ENCODE results near the gene DISP3.

The DISP3 gene

DNA sequence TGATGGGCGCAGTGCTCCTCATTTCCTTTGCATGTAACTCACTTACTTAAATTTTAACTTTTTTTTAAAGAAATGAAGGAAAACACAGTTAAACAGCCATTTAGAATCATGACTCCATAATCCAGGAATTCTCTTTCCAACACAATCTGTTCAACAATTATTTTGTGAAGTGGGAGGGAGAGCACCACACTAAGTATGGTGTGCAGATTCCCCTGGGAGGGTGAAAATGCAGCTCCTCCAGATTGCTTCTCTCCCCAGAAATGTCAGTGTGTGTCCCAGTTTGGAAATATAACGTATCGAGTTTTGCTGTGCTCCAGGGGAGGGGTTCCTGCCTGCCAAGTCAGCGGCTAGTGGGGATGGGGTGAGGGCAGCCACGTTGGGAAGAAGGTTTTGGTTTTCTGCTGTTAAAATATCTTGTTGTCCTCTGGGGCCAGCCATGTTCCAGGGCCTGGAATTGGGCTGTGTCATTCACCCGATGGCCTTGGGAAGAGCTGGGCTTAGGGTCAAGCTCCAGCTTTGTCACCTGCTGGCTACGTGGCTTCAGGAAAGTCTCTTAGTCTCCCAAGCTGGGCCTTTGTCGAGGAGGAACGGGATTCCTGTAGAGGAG, 17.3 kb upstream of the DISP3 start:
- no peak for DNase-seq (ENCODE audit: low read depth)
- TF ChIP-seq, protein P1, sequence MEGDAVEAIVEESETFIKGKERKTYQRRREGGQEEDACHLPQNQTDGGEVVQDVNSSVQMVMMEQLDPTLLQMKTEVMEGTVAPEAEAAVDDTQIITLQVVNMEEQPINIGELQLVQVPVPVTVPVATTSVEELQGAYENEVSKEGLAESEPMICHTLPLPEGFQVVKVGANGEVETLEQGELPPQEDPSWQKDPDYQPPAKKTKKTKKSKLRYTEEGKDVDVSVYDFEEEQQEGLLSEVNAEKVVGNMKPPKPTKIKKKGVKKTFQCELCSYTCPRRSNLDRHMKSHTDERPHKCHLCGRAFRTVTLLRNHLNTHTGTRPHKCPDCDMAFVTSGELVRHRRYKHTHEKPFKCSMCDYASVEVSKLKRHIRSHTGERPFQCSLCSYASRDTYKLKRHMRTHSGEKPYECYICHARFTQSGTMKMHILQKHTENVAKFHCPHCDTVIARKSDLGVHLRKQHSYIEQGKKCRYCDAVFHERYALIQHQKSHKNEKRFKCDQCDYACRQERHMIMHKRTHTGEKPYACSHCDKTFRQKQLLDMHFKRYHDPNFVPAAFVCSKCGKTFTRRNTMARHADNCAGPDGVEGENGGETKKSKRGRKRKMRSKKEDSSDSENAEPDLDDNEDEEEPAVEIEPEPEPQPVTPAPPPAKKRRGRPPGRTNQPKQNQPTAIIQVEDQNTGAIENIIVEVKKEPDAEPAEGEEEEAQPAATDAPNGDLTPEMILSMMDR (IDR thresholded peaks at IDR 0.05; ENCODE audit: low read depth, low read length), result no peak
- TF ChIP-seq MYC (IDR thresholded peaks at IDR 0.05; ENCODE audit: low read depth, low read length) (no peak), MAX (IDR thresholded peaks at IDR 0.05; ENCODE audit: low read depth, low read length) (no peak), POLR2A (IDR thresholded peaks at IDR 0.05; ENCODE audit: extremely low read depth, insufficient read length) (no peak)
- H3K4me3 ChIP-seq (ENCODE audit: low read depth, low read length), result no peak overlapping the region

GRCh38 chr1:11462224-11462923, 16.6 kb upstream of the DISP3 start:
- no peak for DNase-seq (ENCODE audit: low read depth)
- no peak for TF ChIP-seq MYC (IDR thresholded peaks at IDR 0.05; ENCODE audit: low read depth, low read length)
- TF ChIP-seq, protein P1 (IDR thresholded peaks at IDR 0.05; ENCODE audit: low read depth, low read length), result no peak
- no peak for TF ChIP-seq POLR2A (IDR thresholded peaks at IDR 0.05; ENCODE audit: extremely low read depth, insufficient read length)
- TF ChIP-seq MAX (IDR thresholded peaks at IDR 0.05; ENCODE audit: low read depth, low read length), result no peak
- H3K4me3 ChIP-seq (ENCODE audit: low read depth, low read length), result no peak overlapping the region

DNA sequence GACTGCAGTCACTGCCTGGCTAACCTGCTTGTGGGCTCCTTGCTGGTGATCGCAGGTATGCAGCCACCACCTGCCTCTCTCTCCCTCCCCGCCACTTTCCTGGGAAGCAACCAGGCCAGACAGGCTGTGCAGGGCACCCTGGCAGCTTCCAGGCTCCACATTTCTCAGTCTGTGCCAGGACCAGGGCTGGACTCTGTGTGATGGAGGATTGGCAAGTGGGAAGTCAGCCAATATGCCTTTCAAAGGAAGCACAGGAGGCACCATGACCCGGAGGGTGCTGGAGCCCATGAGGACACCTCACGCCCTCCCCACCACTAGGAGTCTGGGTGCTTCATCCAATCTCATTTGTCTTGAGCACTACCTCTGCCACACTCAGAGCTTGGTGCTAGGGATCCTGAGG, 15.8 kb upstream of the DISP3 start:
- TF ChIP-seq, protein P1 (IDR thresholded peaks at IDR 0.05; ENCODE audit: low read depth, low read length), result no peak
- TF ChIP-seq MAX (IDR thresholded peaks at IDR 0.05; ENCODE audit: low read depth, low read length) (no peak), MYC (IDR thresholded peaks at IDR 0.05; ENCODE audit: low read depth, low read length) (no peak), POLR2A (IDR thresholded peaks at IDR 0.05; ENCODE audit: extremely low read depth, insufficient read length) (no peak)
- H3K4me3 ChIP-seq (ENCODE audit: low read depth, low read length), result no peak overlapping the region
- no peak for DNase-seq (ENCODE audit: low read depth)

DNA sequence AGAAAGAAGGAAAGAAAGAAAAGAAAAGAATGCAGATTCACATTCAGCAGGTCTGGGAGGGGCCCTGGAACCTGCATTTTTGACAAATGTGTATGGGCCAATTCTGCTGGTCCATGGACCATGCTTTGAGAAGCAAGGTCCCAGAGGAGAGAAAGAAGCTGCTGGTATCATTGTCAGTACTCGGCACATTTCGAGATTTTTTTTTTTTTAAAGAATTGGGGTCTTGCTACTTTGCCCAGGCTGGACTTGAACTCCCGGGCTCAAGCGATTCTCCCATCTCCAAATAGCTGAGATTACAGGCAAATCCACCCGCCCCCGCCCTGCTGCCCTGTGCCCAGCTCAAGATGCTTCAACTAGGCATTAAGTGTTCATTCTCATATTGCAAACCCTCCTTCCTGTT, 13.6 kb upstream of the DISP3 start:
- DNase-seq (ENCODE audit: low read depth), result no peak
- H3K4me3 ChIP-seq (ENCODE audit: low read depth, low read length), result no peak overlapping the region
- TF ChIP-seq MAX (IDR thresholded peaks at IDR 0.05; ENCODE audit: low read depth, low read length) (no peak), POLR2A (IDR thresholded peaks at IDR 0.05; ENCODE audit: extremely low read depth, insufficient read length) (no peak), MYC (IDR thresholded peaks at IDR 0.05; ENCODE audit: low read depth, low read length) (no peak)
- TF ChIP-seq, protein P1 (IDR thresholded peaks at IDR 0.05; ENCODE audit: low read depth, low read length), result no peak

- no peak for TF ChIP-seq MAX (IDR thresholded peaks at IDR 0.05; ENCODE audit: low read depth, low read length)
- TF ChIP-seq POLR2A (IDR thresholded peaks at IDR 0.05; ENCODE audit: extremely low read depth, insufficient read length), result no peak
- TF ChIP-seq, protein P1 (IDR thresholded peaks at IDR 0.05; ENCODE audit: low read depth, low read length), result no peak
- TF ChIP-seq MYC (IDR thresholded peaks at IDR 0.05; ENCODE audit: low read depth, low read length), result no peak
- no peak overlapping the region for H3K4me3 ChIP-seq (ENCODE audit: low read depth, low read length)
- no peak for DNase-seq (ENCODE audit: low read depth)
Observed at GRCh38 chr1:11466416-11466815, 12.5 kb upstream of the DISP3 start.

All from NB4 (cell line).